Measurements from ENCODE around the gene NAV2.

Gene NAV2

DNA sequence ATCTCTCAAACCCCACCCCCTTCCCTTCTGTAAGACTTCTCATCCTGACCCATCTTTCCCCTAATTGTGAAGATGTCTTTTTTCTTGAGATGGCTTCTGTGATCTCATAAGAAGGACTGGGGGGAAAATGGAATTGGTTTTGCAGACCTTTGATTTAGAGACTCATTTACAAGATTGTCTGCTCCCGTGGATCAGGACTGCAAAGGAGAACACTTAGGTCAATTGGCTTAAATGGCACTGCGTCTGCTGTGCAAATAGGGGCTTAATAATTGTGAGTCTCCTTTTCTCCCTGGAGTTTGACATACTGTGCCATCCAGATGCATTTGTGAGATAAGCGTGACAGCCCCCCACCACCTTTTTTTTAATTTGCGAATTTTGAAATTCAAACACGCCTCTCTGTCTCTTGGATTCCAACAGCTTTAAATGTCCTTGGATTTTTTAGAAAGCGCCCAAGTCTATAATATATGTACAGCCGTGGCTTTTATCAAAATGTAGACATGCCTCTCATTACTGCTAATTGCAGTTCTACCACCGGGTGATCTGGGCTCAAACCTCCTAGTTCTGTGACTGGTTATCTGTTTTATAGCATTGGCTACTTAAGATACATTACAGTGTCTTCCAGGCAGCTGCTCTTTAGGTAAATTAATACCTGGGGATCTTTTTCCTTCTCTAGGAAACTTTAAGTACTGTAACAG lies 297.7 kb downstream of the NAV2 start:
- no peak for DNase-seq

- DNase-seq, result no peak
These were observed 298.2 kb downstream of the NAV2 start for GRCh38 chr11:20010851-20011225.

- no peak for DNase-seq
These were observed 298.8 kb downstream of the NAV2 start for GRCh38 chr11:20011307-20011951.

GRCh38 chr11:20013346-20014066 lies 300.9 kb downstream of the NAV2 start:
- no peak for DNase-seq

DNA sequence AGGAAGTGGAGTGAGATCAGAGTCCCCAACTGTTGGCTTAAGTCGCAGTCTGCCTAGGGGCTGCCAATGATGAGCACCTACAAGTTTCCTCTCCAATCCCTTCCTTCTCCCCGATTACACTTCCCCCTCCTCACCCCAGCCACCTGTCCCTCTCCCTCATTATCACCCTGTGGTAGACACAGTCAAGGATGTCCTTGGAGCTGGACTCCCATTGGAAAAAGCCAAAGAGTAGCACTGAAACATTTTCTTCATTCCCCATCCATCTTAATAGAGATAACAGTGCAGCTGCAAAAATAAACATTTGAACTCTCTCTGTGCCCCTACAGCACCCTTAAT lies 301.4 kb downstream of the NAV2 start:
- no peak for DNase-seq

GRCh38 chr11:20015101-20015500 lies 302.5 kb downstream of the NAV2 start:
- DNase-seq, result no peak

GRCh38 chr11:20015529-20016427 lies 303.1 kb downstream of the NAV2 start:
- no peak for DNase-seq

DNA sequence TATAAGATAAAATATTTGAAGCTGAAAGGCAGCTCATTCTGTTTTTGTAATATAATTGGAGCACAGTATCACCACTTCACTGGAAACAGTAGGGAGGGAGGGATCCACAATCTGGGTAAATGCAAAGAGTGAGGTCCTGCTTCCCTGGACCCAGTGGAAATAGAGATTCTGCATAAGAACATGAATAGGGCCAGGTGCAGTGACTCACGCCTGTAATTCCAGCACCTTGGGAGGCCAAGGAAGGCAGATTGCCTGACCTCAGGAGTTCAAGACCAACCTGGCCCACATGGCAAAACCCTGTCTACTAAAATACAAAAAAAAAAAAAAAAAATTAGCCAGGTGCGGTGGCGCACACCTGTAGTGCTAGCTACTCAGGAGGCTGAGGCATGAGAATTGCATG lies 303.9 kb downstream of the NAV2 start:
- no peak for DNase-seq

DNA sequence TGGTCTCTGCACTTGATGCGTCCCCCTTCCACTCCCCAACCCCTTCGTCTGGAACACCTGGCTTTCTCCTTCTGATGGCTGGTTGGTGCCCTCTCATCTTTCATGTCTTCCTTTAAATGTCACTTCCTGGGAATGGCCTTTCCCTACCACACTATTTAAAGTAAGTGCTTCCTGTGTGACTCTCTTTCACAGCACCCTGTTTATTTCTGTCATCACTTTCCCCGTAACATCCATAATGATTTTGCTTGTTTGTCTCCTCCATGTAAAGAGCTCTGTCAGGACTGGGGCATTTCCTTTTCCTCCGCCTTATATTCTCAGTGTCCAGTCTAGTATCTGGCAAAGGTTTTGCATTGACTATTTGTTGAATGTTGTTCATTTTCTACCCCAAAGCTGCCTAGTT lies 304.7 kb downstream of the NAV2 start:
- no peak for DNase-seq

DNA sequence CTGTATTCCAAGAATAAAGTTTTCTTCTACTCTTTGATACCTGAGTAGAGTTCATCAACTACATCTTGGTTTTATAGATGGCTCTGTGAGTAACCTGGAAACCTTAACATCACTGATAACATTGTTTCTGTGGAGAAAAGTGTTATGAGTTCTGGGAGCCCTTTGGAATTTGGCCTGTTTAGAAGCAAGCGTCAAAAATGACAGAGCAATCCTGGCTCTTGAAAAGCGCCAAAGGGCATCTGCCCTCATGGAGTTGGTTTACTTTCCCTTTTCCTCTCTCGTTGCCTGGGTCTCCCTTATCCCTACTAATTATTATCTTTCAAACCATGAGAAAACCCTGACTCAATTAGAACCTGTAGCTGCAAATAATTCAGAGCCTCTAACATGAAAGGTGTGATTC lies 307.6 kb downstream of the NAV2 start:
- DNase-seq, result no peak

- DNase-seq, result no peak
These were observed 308.1 kb downstream of the NAV2 start for GRCh38 chr11:20020716-20021115.

GRCh38 chr11:20021212-20021611 lies 308.6 kb downstream of the NAV2 start:
- DNase-seq, result no peak

DNA sequence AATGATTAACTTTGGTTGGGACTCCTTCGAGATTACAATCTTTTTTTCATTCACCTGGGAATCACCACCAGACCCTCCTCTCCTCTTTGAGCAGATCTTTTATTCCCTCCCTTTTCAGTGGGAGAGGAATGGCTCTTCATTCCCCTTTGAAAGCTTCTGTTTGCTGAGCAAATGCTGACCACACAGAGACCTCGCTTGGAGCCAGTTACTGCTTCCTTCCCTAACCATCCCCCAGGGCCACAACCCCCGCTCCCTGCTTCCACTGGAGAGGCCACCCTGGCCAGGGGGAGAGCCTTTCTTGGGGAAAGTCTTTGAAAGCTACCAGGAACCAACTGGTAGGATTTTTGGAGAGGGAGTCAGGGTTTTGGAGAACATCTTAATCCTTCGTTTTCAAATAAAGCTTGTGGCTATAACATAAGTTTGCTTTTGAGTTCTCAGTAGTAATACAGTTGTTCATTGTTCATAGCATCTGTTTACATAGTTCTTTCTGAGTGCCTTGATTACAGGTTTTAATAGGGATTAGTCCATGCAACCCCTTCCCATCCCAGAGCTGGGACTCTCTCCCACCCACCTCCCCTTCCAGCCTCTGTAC lies 309.2 kb downstream of the NAV2 start:
- DNase-seq, result no peak

DNA sequence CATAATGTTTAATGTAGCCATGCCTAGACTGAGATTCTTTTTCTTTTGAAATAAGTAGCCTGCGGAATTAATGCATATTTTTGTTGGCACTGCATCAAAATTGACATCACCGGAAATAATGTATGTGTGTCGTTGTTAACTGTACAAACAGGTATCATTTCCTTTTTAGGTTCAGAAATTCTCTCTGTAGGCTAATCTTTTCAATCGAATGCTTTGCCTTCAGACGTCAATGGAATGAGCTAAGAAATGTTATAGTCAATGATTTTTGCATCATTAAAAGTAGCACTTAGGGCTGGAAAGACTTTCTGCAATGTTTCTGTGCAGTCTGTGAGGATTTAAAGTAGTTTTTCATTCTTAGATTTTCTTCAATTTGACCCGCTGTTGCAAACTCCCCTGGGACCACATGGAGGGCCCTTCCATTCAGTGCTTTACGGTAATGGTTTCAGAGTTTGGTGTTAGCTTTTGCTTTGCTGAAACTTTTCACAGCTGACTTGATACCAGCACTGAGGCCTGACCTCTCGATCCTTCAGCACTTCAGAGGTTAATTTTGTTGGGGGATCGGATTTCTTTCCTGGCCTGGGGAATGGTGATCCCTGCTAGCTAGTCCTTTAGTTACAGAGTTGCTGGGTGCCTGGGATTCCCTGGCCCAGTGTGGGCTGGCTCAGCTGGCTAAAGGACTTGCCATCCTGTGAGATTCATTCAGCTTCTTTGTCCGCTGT lies 309.9 kb downstream of the NAV2 start:
- no peak for DNase-seq

DNA sequence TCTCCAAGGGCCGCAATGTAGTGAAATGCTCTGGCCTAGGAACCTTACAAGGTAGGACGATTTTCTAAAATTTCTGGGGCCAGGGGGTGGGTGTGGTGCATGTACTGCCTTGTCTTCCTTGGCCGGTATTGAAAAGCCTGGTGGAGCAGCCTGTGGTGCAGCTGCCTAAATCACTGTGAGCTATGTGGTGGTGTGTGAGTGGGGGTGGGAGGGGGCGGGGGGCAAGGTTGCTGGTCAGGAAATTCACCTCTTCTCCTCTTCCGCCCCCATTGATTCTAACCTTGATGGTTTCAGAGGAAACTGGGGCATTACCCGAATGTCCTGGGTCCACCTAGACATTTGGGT lies 310.4 kb downstream of the NAV2 start:
- DNase-seq, result no peak

DNA sequence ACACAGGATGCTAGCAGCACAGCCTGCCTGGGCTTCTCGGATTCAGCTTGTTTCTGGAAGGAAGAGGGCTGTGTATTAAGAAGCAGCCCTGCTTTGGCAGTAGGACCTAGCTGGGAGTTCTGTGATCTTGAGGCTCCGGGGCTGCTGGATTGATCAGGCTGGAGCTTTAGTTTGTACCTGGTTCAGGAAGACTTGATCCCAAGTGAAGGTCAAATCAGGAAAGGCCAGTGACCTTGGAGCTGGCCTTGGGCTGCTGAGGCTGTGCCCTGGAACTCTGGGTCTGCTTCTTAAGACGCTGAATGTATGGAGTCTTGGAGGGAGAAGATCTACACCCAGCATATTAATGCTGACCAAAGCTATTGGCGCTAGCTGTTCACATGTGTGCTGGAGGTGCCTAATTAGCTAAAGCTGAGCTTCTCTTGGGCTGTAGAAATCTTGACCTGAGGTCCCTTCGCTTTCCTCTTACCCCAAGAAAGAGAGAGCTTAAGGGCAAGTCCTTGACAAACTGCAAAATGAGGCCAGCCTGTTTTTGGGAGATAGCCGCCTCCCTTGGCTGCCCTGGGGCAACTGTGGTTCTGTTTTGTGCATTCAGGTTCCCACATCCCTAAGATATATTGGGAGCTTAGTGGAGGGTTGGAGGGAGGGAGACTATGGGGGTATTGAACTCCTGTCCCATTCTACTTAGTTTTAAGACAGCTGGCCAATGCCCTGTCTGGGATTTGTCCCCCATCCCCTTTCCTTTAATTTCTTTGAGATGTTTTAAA lies 311.7 kb downstream of the NAV2 start:
- no peak for DNase-seq

GRCh38 chr11:20025332-20025840 lies 312.7 kb downstream of the NAV2 start:
- DNase-seq, result no peak

GRCh38 chr11:20026629-20027555 lies 314.3 kb downstream of the NAV2 start:
- no peak for DNase-seq

DNA sequence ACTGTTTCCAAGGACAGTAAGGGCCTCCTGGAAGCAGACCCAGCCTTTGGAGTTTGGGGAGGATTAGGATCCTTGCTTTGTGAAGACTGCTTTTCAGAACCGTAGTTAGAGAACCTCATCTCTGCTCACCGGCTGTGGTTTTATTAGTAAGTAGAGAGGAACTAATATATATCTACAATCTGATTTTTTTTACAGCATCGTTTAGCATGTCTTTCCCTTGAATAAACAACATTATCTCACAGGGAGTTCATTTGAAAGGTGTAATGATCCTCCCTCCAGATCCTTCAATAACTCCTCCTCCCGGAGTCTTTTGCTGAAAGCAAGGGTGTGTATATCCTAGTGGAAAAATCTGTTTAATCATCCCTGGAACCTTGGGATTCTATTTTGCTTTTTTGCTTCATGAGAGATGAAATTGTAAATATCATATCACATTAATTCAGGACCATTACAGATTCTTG lies 314.9 kb downstream of the NAV2 start:
- no peak for DNase-seq

DNA sequence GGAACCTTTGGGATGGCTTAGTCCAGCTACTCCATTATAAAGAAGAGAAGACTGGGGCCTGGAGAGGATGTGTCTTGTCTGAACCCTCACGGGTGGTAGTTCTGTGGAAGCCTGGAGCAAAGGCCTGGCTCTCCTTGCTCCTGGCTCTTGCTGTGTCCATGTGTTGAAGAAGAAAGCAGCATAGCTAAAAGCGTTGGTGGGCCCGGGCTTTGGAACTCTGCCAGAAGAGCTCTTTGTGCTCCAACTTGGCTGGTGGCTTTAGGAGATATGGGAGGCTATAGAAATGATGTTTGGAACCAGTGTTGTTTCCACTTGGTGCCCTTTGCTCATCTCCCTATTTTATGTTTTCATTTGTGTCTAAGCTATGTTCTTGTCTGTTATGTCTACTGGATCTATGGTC lies 316.6 kb downstream of the NAV2 start:
- DNase-seq, result no peak

All from stimulated activated CD4-positive, alpha-beta T cell treated with anti-CD3 and anti-CD28 coated beads, Interleukin-4, amount 100 ng/mL, for 1 hour (primary cell).